ENCODE results near the gene IFT172.

GRCh38 chr2:27428213-27428977 is 61.1 kb downstream of the IFT172 start, which contains the start of gene NRBP1:
- TF ChIP-seq CTCF (IDR thresholded peaks at IDR 0.05) = no peak
- TF ChIP-seq POLR2A (IDR thresholded peaks at IDR 0.05) = peak; percentile 95 to 98 (median 97)

All from body of pancreas (tissue), 4 donors.